GM21423 (cell line): ENCODE measurements around the gene RAB36.

Experiments used
- ATAC-seq: cut with Tn5 transposase; IDR thresholded peaks from one replicate; pipeline ENCODE4 v1.9.1; 2021; ENCODE audit warnings: mild to moderate bottlenecking, moderate library complexity; ENCODE audit not compliant: unreplicated experiment

Gene RAB36

GRCh38 chr22:23108249-23109078 is 36.8 kb upstream of the RAB36 start:
- no peak for ATAC-seq

- ATAC-seq: no peak
Observed at GRCh38 chr22:23109079-23109347, 36.3 kb upstream of the RAB36 start.

- ATAC-seq: no peak
Observed at GRCh38 chr22:23109441-23109978, 35.8 kb upstream of the RAB36 start.

GRCh38 chr22:23110190-23110921 is 34.9 kb upstream of the RAB36 start:
- no peak for ATAC-seq

GRCh38 chr22:23110922-23111527 is 34.3 kb upstream of the RAB36 start:
- ATAC-seq: no peak

GRCh38 chr22:23112472-23113012 is 32.7 kb upstream of the RAB36 start:
- ATAC-seq: no peak

- ATAC-seq: no peak
Observed at GRCh38 chr22:23113067-23113846, 32.0 kb upstream of the RAB36 start.

GRCh38 chr22:23113847-23114720 is 31.2 kb upstream of the RAB36 start:
- ATAC-seq: no peak

GRCh38 chr22:23114721-23115020 is 30.6 kb upstream of the RAB36 start:
- no peak for ATAC-seq

- ATAC-seq: no peak
Observed at GRCh38 chr22:23115369-23115768, 29.9 kb upstream of the RAB36 start.

- no peak for ATAC-seq
Observed at GRCh38 chr22:23115825-23116494, 29.3 kb upstream of the RAB36 start.

GRCh38 chr22:23116506-23117263 is 28.6 kb upstream of the RAB36 start:
- ATAC-seq: no peak

- ATAC-seq: no peak
Observed at GRCh38 chr22:23117275-23117674, 28.0 kb upstream of the RAB36 start.

GRCh38 chr22:23117891-23118646 is 27.2 kb upstream of the RAB36 start:
- no peak for ATAC-seq

- ATAC-seq: no peak
Observed at GRCh38 chr22:23118647-23119493, 26.4 kb upstream of the RAB36 start.

GRCh38 chr22:23119494-23120414 is 25.5 kb upstream of the RAB36 start:
- ATAC-seq: no peak
